Femur (tissue), 1 donor: ENCODE measurements around the gene UBTD2.
"Not testable (repeated sequence)": the region's sequence is repeated elsewhere in the genome, so short reads cannot be mapped to it uniquely, and the experiment has no call there.

Experiments
- DNase-seq: peaks from one replicate; pipeline ENCODE4 v3.0.0-alpha.2; 2017

The UBTD2 gene

DNA sequence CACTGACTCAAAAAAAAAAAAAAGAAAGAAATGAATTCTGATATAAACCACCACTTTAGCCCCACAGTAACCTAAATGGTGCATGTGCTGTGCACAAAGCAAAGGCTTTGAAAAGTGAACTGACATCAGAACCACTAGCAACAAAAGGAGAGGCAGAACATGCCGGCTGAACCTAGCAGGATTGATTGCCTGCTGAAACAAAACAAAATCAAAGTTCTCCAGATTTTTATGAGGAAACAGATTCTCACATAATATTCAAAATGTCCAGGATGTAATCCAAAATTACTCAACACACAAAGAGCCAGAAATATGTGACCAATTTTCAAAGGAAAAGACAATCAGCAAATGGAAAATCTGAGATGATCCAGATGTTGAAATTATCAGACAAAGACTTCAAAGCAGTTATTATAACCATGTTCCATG lies 37.9 kb downstream of the UBTD2 start:
- no peak for DNase-seq

DNA sequence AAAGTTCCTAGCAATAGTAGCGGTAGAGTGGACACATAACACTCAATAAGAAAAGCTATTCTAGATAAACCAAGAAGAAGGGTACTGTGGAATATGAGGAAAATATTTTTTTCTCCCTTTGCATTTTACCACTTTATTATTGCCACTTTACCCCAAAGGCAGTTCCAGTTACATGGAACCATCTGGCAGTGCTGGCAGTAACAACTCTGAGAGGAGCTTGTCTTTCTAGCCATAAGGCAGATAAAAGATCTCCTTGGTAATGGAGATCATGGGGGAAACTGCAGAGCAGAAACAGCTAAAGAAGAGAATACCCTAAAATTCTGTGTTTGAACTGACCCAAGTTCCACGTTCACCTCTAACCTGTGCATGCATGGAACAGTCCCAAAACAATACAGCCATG lies 38.5 kb downstream of the UBTD2 start:
- no peak for DNase-seq

DNA sequence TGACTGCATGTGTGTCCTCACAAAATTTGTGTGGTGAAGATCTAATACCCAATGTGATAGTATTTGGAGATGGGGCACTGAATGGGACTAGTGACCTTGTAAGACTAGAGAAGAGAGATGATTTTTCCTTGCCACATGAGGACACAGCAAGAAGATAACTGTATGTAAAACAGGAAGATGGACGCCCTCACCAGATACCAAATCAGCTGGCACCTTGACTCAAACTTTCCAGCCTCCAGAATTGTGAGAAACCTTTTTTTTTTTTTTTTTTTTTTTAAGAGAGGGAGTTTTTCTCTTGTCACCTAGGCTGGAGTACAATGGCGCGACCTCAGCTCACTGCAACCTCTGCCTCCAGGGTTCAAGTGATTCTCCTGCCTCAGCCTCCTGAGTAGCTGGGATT lies 40.3 kb downstream of the UBTD2 start:
- no peak for DNase-seq

DNA sequence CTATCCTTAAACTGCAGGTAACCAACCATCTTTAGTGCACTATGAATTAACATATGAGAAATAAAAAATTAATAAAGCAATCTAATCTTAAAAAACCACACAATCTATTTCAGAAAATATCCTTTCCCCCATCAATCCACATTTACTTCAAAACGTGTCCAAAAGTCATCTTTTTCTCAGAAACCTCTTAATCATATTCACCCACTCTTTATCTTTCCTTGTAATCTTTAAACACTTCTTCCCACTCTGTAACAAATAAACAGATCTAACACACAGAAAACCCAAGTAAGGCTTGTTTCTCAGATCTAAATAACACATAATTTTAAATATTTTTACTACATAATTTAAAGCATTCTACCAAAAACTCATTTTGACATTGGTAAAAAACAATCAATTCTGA lies 45.2 kb downstream of the UBTD2 start:
- DNase-seq = no peak

DNA sequence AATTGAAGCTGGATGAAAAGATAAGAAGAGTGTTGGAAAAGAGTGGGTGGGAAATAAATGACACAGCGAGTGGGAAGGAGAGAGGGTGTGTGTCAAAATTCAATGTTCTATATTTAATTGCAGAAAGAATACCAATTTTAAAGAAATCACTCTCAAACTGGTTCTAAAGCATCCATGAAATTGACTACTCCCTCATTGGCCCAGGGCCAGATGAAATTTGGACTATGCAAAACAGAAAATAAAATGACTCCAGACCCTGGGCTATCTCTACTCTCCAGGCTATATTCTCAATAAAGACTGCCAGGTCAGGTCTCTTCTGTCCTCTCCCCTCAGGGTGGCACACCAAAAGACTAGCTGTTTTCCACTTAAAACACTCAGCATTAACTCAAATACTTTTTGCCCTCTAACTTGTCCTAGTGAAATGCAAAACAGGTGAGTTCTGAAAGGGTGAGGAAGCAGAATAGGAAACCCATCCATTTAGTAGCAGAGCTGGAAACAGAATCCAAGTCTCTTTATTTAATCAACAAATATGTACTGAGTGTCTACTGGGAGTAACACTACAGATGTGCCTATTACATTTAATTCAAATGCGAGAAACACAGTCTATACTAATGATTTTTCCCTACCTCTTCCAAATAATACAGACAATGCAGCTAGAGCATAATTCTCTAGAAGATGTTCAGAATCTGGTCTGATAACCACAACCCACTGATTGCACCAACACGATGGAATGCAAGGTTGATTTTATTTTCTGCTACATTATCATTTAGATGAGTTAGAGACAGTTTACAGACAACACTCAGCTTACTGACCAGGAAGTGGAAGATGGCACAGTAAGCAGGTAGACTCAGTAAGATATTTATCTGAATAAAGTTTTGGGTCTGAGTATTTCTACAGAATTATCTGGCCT lies 47.5 kb downstream of the UBTD2 start:
- DNase-seq = no peak

DNA sequence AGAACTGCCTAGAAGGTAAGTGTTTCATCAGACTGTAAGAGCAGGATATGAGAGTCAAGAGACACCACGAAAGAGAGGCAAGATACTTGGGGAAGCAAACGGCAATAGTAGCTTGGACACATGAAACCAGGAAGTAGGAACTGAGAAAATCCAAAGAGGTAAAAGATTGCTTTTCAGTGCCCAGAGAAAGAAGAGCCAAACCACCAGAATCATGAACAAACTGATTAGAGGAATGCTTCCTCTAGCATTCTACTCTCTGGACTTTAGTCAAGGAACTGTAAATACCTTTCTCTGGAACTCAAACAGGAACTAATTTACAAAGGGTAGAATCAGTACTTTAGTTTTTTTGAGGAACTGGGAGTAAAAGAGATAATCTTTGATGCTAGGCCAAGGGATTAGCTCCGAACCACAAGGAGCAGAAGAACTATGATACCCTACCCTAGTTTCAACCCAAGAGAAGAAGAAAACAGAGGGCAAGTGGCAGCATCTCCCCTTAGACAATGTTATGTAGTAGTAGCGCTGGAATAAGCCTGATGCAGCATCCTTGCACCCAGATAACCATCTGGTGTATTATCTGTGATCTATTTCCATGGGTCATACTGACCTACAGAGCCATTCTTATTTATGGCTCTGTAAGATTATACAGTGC lies 48.3 kb downstream of the UBTD2 start:
- DNase-seq = no peak

DNA sequence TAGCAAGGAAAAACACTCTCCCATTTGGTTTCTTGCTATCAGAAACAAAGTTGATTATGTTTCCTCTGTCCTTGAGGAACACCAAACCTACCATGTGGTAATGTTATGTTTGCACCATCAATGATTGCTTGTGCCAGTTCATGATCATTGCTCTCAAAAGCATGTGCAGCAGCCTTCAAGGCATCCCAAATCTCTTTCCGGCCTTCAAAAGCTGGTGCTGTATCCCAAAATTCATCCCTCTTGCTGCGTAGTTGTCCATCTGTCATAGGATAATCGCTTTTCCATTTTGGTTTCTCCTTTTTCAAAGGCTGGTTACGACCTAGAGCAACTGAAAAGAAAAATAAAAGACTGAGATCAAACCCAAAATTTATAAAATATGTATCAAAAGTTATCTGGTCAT lies 49.5 kb downstream of the UBTD2 start:
- DNase-seq = no peak

DNA sequence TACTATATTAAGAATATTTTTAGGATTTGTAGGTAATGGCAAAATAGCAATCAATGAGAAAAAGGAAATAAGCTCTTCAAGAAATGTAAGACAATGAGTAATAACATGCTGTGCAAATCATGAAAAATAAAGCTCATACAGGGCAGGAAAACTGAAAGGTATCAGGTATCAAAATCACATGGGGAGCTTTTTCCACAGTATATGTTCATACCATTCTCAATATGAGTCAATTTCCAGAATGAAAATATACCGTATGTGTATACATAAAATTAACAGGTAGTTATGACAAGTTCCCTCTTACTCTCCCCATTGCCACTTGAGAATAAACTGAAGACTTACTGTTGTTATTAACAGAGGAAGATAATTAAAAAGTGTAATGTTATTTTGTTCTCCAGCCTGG lies 53.7 kb downstream of the UBTD2 start:
- no peak for DNase-seq

DNA sequence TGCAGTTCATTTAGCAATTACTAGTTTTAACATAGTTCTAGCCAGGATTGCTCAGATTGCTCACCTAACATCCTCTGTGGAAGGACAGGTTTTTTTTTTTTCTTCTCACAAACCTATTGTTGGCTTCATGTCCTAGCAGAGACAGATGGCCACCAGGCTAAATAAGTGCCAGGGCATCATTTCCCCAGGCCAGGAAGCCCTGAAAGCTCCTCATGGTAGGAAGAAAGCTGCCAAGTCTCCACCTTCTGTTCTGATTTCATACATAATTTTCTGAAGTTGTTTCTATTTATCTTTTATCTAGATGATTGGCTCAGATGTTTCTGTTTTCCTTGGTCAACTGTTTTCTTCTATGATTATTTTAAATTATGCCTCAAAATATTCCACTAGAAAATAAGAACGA lies 58.6 kb downstream of the UBTD2 start:
- DNase-seq = no peak

DNA sequence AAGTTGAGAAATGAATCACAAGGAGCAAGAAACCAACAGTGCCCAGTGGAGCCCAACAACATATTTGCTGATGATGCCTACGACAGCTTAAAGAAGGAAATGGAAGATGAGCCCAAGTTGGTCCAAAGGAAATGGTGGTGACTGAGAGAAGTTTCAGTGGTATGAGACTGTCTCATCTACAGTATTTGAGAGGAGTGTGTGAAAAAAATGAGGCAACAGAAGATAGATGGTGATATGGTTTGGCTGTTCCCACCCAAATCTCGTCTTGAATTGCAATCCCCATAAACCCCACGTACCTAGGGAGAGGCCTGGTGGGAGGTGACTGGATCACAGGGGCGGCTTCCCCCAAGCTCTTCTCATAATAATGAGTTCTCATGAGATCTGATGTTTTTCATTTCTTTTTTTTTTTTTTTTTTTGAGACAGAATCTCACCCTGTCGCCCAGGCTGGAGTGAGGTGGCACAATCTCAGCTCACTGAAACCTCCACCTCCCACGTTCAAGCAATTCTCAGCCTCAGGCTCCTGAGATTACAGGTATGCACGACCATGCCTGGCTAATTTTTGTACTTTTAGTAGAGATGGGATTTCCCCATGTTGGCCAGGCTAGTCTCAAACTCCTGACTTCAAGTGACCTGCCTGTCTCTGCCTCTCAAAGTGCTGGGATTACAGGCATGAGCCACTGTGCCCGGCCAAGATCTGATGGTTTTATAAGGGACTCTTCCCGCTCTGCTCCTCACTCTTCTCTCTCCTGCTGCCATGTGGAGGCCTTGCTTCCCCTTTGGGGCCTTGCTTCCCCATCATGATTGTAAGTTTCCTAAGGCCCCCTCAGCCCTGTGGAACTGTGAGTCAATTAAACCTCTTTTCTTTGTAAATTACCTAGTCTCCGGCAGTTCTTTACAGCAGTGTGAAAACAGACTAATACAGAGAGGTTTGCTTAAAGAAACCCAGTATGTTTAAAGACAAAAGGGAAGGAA lies 59.4 kb downstream of the UBTD2 start:
- no peak for DNase-seq

DNA sequence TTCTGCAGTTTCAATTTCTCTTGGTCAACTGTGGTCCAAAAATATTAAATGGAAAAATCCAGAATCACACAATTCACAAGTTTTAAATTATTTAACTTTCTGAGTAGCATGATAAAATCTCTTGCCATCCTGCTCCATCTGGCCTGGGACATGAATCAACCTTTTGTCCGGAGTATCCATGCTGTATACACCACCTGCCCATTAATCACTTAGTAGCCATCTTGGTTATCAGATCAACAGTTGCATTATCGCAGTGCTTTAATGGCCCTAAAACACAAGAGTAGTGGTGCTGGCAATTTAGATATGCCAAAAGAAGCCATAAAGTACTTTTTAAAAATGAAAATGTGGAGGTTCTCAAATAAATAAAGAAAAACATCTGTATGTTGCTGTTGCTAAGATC lies 64.3 kb downstream of the UBTD2 start:
- DNase-seq = no peak

DNA sequence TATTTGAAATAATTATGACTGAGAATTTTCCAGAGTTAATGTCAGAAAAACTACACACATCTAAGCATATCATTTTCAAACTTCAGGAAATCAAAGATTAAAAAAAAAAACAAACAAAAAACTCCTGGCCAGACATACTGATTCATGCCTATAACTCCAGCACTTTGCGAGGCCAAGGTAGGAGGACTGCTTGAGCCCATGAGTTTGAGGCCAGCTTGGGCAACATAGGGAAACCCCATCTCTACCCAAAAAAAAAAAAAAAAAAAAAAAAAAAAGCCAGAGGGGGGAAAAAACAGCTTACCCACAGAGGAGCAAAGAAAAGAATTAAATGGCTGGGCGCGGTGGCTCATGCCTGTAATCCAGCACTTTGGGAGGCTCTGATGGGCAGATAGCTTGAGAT lies 67.2 kb downstream of the UBTD2 start:
- DNase-seq = no peak

DNA sequence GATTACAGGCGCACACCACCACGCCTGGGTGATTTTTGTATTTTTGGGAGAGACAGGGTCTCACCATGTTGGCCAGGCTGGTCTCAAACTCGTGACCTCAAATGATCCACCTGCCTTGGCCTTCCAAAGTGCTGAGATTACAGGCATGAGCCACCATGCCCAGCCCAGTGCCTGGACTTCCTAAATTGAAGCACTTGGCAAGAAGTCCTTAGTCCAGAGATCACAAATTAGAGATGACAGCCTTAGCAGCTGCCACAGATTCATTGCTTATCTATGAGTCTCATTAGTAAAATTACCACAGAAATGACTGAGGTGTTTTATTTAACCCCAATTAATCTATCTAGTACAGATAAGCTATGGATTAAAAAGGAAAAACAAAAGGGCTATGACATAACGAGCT lies 70.4 kb downstream of the UBTD2 start:
- no peak for DNase-seq

DNA sequence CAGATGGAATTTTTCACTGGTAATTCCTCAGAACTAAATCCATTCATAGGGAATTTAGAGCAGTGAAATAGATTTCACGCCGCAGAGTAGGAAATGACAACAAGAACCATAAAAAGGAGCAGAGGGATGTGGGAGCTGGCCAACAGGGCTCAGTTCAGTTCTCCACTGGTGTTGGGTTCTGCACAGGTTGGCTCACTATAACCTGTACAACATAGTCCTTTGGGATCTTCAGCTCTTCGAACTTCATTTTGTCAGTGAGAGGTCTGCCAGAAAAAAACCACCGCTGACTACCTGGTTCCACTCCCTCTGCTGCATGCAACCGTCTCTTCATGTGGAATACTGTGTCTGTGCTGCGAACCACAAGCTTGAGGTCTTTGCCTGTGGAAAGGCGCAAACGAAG lies 71.9 kb downstream of the UBTD2 start:
- DNase-seq = no peak

DNA sequence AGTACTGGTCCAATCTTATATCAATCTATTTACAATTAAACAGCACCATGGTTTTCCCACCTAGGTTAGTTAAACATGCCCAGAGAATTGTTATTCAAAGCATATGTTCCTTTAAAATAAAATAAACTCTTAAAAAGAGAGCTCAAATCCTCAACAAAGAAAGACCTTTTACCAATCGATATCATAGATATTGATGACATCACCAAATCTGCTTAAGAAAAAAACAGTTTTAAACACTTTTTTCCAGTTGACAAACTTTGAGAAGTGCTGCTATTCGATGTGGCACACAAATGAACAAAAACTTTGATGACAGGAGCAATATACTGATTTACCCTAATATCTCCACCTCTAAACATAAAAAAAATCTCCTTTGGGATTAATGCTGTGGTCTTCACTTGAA lies 73.8 kb downstream of the UBTD2 start:
- no peak for DNase-seq

DNA sequence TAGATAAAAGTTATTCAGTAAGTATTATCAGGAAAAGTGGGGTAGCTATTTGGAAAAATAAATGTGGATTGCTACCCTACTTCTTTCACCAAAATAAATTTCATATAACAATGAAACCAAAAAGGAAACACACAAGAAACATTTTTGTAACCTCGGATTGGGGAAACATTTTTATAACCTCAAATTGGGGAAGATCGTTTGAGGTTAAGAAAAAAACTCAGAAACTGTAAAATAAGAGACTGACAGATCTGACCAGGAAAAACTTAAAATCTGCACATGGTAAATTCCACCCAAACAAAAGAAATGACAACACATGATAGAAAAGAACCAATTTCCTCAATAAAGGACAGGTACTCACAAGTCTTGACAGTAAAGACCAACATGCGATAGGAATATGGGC lies 76.1 kb downstream of the UBTD2 start:
- DNase-seq = no peak

DNA sequence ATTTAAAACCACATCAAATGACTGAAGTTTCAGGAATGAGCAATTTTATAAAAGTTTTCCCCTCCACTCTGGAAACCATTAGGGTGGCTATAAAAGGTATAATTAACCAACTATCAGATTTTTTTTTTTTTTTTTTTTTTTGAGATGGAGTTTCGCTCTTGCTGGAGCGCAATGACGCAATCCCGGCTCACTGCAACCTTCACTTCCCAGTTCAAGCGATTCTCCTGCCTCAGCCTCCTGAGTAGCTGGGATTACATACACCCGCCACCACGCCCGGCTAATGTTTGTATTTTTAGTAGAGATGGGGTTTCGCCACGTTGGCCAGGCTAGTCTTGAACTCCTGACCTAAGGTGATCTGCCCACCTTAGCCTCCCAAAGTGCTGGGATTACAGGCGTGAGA lies 77.6 kb downstream of the UBTD2 start:
- not testable (repeated sequence) for DNase-seq

DNA sequence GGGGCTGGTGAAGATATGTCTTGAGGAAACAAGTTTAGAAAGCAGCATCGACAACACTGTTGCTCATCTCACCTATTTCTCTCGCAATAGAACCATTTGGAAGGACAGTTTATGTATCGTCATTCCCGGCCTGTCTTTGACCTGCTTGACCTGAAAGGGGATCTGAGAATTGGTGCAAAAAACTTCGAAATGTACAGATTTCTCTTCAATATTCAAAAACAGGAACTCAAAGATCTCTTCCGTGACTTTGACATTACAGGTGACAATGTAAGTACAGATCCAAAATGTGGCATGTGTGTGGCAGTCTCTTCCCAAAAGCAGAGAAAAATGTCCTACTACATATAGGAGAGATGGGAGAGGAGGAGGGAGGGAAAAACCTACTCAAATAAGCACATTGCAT lies 83.1 kb downstream of the UBTD2 start:
- no peak for DNase-seq

DNA sequence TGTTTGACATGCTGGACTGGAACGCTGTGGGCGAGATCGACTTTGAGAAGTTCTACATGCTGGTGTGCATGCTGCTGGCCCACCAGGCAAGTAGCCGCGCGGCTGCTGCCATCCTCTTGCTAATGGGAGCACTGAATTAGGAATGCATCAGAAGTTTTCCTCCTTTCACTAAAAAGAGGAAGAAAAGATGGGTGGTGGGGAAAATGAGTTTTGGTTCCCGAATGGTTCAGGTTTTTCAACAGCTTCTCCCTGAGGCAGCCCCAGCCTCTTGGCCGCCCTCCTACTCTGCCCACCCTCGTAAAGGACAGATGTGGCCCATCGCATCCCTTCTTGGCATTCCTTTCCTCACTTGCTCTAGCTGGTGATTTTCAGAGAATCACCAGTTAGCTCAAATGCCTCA lies 84.1 kb downstream of the UBTD2 start:
- no peak for DNase-seq

DNA sequence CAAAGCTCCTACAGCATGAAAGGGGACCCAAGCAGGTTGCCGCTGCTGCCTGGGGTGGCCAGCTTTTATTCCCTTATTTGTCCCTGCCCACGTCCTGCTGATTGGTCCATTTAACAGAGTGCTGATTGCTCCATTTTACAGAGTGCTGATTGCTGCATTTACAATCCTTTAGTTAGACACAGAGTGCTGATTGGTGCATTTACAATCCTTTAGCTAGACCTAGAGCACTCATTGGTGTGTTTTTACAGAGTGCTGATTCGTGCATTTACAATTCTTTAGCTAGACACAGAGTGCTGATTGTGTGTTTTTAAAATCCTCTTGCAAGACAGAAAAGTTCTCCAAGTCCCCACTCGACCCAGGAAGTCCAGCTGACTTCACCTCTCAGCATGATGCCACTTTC lies 85.8 kb downstream of the UBTD2 start:
- DNase-seq = not testable (repeated sequence)

DNA sequence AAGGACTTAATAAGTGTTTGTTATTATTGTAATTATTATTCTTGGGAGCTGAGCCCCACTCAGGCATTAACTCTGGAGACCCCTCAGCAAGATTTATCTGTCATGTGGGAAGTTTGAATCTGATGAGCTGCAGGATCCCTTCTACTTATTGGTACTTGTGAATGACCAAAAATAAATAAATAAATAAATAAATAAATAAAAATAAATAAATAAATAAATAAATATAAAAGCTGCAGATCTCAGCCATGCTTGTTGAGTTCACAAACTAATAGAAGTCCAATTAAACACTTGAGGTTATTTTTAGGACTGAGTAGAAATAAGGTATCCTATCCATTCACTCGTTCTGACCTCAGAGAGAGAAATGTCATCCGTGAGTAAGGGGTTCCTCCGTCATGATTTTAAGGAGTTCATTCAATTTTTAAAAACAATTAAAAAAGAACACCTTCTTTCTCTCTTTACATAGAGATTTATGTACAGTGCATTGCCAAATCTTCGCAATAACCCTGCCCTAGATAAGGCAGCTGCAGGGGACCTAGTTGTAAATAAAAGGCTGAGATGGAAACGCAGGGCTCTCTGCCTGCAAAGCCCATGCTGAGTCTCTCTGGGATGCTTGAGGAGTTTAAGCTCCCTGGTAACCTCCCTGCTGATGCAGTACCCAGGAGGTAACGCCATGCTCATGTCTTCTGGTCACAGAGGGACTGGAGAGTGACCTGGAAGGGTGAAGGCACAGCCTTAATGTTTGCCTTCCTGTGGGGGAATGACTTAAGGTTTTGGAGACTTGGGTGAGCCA lies 88.4 kb downstream of the UBTD2 start:
- DNase-seq = no peak

DNA sequence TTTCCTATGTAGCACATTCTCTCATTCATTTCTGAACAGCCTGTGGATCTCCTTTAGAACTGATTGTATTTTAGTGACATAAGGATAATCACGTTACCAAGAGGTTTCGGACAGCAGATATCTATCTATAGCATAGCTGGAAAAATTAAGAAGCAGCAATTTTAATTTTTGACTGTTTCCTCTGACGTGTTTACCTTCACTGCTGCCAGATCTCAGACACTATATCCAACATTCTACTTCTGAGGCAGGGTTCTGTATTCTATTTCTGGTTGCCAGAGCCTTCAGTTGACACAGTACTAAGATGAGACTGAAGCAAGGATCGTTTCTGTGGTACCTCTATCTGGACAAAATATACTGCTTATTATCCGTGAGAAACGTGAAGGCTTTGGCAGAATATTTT lies 89.7 kb downstream of the UBTD2 start, which contains the start of gene EFCAB9:
Gene EFCAB9, plus strand, starts transcription at position 301 of the 400 bp plus-strand sequence. Its CDS starts 1 bp downstream, at position 302.
- no peak for DNase-seq
